ENCODE results near the gene CCIN. TPM values are rescaled to one million over a fixed set of nuclear protein-coding genes. Genes with fewer than 3 reads are reported as not detected.

Gene CCIN
- total RNA-seq, 2 experiments from 2014 or later: not detected

GRCh38 chr9:36207016-36207415 is 37.8 kb downstream of the CCIN start:
- CTCF ChIA-PET: interaction anchor here (0.6 to 1.0 kb wide), 4 partner anchors 11 to 116 kb away, joined by 3 read pairs; no protein-coding TSS in a partner anchor
- POLR2A ChIA-PET: no interaction called here

DNA sequence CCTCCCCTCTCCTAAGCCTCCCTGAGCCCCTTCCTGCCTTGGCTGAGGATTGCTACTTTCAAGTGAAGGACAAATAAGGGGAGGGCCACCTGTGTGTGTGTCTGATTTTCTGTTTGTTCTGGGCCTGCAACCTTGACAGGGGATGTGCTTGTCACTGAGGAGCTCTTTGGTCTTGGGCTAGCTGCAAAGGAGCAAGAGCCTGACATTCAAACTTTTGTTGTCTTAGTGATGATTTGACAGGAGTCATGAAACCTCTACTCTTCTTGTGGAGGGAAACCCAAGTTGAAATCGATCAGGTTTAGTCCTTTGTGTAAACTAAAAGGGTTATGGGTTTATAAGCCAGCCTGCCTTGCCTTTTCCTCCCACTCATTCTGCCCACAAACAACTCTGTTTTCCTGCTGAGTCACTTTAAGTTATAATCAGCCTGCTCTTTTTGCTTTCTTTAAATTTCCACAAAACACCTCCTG is 38.4 kb downstream of the CCIN start:
- ChIA-PET CTCF (interaction anchor here (0.6 to 1.0 kb wide), 2 partner anchors 10 to 116 kb away, joined by 3 read pairs; no protein-coding TSS in a partner anchor), POLR2A (no interaction called here)

DNA sequence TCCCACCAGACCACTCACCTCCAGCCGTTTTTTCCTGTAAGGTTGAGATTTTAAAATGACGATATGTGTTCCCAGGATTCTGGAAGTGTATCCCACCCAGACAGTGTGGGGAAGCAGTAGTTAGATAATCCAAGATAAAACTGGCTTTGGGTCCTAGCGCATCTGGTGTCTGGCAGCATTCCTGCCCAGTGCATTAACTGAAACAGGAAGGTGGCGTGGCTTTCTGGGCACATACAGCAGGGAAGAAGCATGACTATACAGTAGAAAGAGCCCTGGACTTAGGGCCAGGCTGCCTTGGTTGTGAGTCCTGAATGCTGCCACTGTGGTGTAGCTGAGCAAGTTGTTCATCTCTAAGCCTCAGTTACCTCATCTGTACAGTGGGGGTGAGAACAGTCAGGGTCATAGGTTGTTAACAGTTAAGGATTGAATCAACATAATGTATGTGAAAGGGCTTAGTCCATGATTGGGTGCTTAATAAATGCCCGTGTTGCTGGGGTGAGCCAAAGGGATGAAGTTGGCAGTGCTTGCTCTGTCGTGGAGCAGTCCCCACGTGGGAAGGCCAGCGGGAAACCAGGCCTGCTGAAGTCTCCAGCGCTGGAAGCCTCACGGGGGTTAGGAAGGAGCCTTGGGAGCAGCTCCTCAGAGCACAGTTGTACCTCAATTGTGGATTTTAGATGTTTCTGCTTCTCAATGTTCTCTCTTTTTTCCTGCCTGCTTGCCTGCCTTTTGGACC is 39.5 kb downstream of the CCIN start:
- POLR2A ChIA-PET: no interaction called here
- CTCF ChIA-PET: interaction anchor here (0.6 kb wide), 1 partner anchor 148 kb away, joined by 4 read pairs; no protein-coding TSS in a partner anchor

GRCh38 chr9:36210722-36211121 is 41.5 kb downstream of the CCIN start:
- CTCF ChIA-PET: interaction anchor here (1.3 to 1.8 kb wide), 2 partner anchors 17 to 20 kb away, joined by 3 to 4 read pairs; partner anchors contain the start of gene CLTA
- POLR2A ChIA-PET: interaction anchor here (1.5 kb wide), 1 partner anchor 20 kb away, joined by 3 read pairs; the partner anchor contains the start of gene CLTA

GRCh38 chr9:36211510-36211909 is 42.3 kb downstream of the CCIN start:
- ChIA-PET POLR2A (no interaction called here), CTCF (interaction anchor here (1.8 kb wide), 1 partner anchor 21 kb away, joined by 4 read pairs; the partner anchor contains the start of gene CLTA)

DNA sequence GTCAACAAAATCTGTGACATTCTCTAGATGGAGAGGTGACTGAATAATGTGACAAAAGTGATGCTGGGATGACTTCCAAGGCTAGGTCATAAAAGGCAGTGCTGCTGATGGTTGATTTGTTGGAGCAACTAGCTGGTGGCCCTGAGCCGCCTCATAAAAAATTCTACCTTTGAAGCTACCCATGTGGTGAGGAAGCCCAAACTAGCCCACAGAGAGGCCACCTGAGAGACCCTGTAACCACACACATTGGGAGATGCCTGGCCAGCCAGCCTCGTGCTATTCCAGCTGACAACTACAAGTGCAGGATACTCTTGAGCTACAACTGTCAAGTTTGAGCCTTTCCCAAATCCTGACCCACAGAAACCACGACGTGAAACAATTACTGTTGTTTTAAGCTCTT is 44.2 kb downstream of the CCIN start:
- ChIA-PET CTCF (interaction anchor here (1.1 kb wide), 1 partner anchor 8 kb away, joined by 3 read pairs; no protein-coding TSS in a partner anchor), POLR2A (interaction anchor here (1.6 kb wide), 1 partner anchor 22 kb away, joined by 4 read pairs; no protein-coding TSS in a partner anchor)

DNA sequence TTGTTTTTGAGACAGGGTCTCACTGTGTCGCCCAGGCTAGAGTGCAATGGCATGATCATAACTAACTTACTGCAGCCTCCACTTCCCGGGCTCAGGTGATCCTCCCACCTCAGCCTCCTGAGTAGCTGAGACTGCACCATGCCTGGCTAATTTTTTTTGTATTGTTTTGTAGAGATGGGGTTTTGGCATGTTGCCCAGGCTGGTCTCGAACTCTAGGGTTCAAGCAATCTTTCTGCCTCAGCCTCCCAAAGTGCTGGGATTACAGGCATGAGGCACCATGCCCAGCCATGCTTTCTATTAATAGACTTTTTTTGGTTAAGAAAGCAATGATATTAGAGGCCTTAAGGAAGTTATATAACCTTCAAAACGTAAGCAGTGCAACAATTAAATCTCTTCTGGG is 44.8 kb downstream of the CCIN start:
- ChIA-PET POLR2A (interaction anchor here (1.6 kb wide), 1 partner anchor 22 kb away, joined by 4 read pairs; no protein-coding TSS in a partner anchor), CTCF (no interaction called here)

DNA sequence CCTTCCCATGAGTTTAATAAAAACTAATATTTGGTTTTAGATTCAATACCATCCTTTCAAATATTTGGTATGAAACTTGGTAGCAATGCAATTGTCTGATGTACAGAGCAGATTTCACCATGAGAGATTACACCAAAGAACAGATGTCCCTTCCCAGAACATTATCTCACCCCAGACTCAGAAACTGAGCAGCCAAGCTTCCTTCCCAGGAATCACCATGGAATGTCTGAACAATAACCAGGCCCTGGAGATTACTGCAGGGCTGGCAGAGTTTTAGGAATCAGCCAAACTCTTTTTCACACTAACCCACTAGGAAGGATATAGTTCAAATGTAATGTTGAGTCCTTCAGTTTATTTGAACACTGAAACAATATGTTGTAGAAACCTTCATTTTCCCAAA is 45.4 kb downstream of the CCIN start:
- POLR2A ChIA-PET: no interaction called here
- CTCF ChIA-PET: no interaction called here

DNA sequence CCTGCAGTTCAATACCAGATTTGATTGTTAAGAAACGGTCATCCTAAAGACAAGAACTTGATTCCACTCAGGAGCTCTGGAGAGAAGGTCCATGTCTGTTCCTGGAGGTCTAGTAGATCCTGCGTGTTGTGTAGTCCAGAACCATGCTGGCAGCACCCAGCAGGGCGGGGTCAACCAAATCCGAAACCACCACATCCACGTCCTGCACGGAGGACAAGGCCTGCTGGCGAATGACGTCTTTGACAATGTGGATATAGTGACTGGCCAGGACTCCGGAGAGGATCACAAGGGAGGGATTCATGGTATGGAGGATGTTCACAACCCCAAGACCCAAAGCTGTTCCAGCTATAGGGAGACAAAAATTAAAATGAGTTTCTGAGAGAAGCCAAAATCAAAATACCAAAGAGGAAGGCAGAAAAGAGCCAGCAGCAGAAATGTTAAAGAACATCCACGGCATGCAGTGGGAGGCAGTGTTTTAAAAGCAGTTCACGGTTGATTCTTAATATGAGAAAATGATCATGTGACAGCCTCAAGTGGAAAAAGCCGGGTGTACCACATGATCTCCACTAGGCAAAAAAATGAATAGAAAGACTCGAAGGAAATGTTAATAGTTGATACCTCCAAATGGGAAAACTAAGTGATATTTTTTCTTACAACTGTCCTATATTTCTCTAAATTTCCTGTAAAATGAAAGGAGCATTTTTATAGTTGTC is 48.2 kb downstream of the CCIN start:
- CTCF ChIA-PET: interaction anchor here (0.5 to 1.4 kb wide), 3 partner anchors 10 to 172 kb away, joined by 3 read pairs; partner anchors contain the start of gene CLTA
- POLR2A ChIA-PET: interaction anchor here (0.6 to 1.1 kb wide), 2 partner anchors 66 to 124 kb away, joined by 3 to 5 read pairs; no protein-coding TSS in a partner anchor

DNA sequence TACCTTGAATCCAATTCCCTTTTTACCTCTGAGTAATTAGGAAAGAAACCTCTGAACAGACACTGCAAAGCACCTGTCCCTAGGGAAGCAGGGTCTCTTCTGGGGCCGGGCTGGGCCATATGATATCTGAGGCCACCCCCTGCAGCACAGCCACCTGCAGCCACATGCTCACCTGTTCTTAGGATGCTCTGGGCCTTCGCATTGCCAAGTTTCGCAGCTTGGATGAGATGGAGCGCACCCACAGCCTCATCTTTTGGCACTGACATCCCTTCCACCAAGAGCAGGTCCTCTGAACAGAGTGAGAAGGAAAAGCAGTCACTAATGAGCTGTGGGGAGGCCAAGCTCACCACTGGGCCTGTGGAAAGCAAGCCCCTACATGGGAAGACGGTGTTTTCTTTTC is 48.8 kb downstream of the CCIN start:
- ChIA-PET POLR2A (interaction anchor here (1.1 kb wide), 1 partner anchor 124 kb away, joined by 3 read pairs; no protein-coding TSS in a partner anchor), CTCF (interaction anchor here (0.5 to 1.4 kb wide), 3 partner anchors 10 to 172 kb away, joined by 3 read pairs; partner anchors contain the start of gene CLTA)

DNA sequence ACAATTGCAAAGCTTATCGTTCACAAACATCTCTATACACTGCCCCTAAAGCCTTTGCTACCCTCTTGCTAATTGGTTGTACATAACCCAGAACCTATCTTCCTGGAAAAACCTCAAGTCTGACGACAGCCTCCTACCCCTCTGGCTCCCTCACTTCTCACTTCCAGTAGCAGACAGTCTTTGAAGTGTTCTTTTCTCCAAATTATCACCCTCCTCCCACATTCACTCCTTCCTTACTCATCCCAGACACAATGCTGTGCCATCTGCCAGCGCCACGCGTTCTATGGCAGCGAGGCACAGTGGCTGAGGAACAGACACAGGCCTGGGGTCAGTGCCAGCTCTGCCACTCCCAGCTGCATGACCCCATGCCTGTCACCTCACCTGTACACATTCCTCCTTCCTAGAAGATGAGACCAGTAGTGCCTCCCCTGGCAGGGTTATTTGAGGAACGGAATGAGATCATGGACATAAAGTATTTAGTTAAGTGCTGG is 49.3 kb downstream of the CCIN start:
- ChIA-PET POLR2A (interaction anchor here (1.1 kb wide), 1 partner anchor 123 kb away, joined by 3 read pairs; no protein-coding TSS in a partner anchor), CTCF (interaction anchor here (0.6 to 1.4 kb wide), 2 partner anchors 8 to 28 kb away, joined by 3 read pairs; partner anchors contain the start of gene CLTA)

Other genes with a start within 250 kb of the CCIN start
- not detected for gene OR2S2, start 211.2 kb upstream of the CCIN start, total RNA-seq
- 1 to 10 TPM; 4.2 to 4.4 TPM for gene RECK, start 132.5 kb upstream of the CCIN start, total RNA-seq
- 10 to 100 TPM; 13.4 to 14.2 TPM for gene GLIPR2, start 32.7 kb upstream of the CCIN start, total RNA-seq
- gene CLTA, start 21.5 kb downstream of the CCIN start, total RNA-seq: 100 to 1,000 TPM; 181 TPM
- gene GNE, start 89.1 kb downstream of the CCIN start, total RNA-seq: 10 to 100 TPM; 14.4 to 15.5 TPM
- 10 to 100 TPM; 38.0 to 40.4 TPM for gene RNF38, start 230.9 kb downstream of the CCIN start, total RNA-seq

Data from activated CD8-positive, alpha-beta memory T cell treated with anti-CD3 and anti-CD28 coated beads for 36 hours (primary cell).